Activated naive CD8-positive, alpha-beta T cell (primary cell): ENCODE measurements around the gene SYT13.

Experiments
- H3K27ac Mint-ChIP-seq: one replicate; pipeline ENCODE4 v1.8.0; 2021; ENCODE audit warnings: mixed read lengths
- H3K27me3 Mint-ChIP-seq: one replicate; pipeline ENCODE4 v1.8.0; 2021; ENCODE audit warnings: mixed read lengths
- H3K36me3 Mint-ChIP-seq: one replicate; pipeline ENCODE4 v1.8.0; 2021; ENCODE audit warnings: mixed read lengths
- H3K4me1 Mint-ChIP-seq: one replicate; pipeline ENCODE4 v1.8.0; 2021; ENCODE audit warnings: low read depth, mixed read lengths
- H3K4me3 Mint-ChIP-seq: one replicate; pipeline ENCODE4 v1.8.0; 2021; ENCODE audit warnings: mild to moderate bottlenecking, mixed read lengths
- H3K9me3 Mint-ChIP-seq: one replicate; pipeline ENCODE4 v1.8.0; 2021; ENCODE audit warnings: low read depth, mixed read lengths

The SYT13 gene

GRCh38 chr11:45270946-45271716 is 15.0 kb downstream of the SYT13 start:
- Mint-ChIP-seq H3K27me3 (peaks cover 30% of the 10 kb centered on the region), H3K36me3 (no peaks in the 10 kb centered on the region), H3K9me3 (no peaks in the 10 kb centered on the region), H3K27ac (no peak overlapping the region), H3K4me1 (no peaks in the 10 kb centered on the region), H3K4me3 (no peak overlapping the region)

- Mint-ChIP-seq H3K36me3 (no peaks in the 10 kb centered on the region), H3K27me3 (peaks cover 30% of the 10 kb centered on the region), H3K4me3 (no peak overlapping the region), H3K27ac (no peak overlapping the region), H3K4me1 (no peaks in the 10 kb centered on the region), H3K9me3 (no peaks in the 10 kb centered on the region)
These were observed 16.5 kb downstream of the SYT13 start for GRCh38 chr11:45269678-45270077.

- no peaks in the 10 kb centered on the region for H3K36me3 Mint-ChIP-seq
- H3K9me3 Mint-ChIP-seq, result no peaks in the 10 kb centered on the region
- no peak overlapping the region for H3K27ac Mint-ChIP-seq
These were observed 18.4 kb downstream of the SYT13 start for GRCh38 chr11:45267652-45268299.

GRCh38 chr11:45267052-45267451 is 19.1 kb downstream of the SYT13 start:
- H3K4me3 Mint-ChIP-seq, result no peak overlapping the region
- no peak overlapping the region for H3K27ac Mint-ChIP-seq
- no peaks in the 10 kb centered on the region for H3K4me1 Mint-ChIP-seq
- H3K36me3 Mint-ChIP-seq, result no peaks in the 10 kb centered on the region
- H3K9me3 Mint-ChIP-seq, result no peaks in the 10 kb centered on the region
- H3K27me3 Mint-ChIP-seq, result peaks cover 36% of the 10 kb centered on the region

More at GRCh38 chr11:45267652-45268299, 18.4 kb downstream of the SYT13 start:
- Mint-ChIP-seq H3K27me3 (peaks cover 36% of the 10 kb centered on the region), H3K4me1 (no peaks in the 10 kb centered on the region), H3K4me3 (no peak overlapping the region)

GRCh38 chr11:45266676-45267020 is 19.5 kb downstream of the SYT13 start:
- Mint-ChIP-seq H3K4me1 (no peaks in the 10 kb centered on the region), H3K36me3 (no peaks in the 10 kb centered on the region), H3K9me3 (no peaks in the 10 kb centered on the region), H3K27ac (no peak overlapping the region), H3K27me3 (peaks cover 36% of the 10 kb centered on the region), H3K4me3 (no peak overlapping the region)

GRCh38 chr11:45265969-45266675 is 20.0 kb downstream of the SYT13 start:
- Mint-ChIP-seq H3K27ac (no peak overlapping the region), H3K9me3 (no peaks in the 10 kb centered on the region), H3K36me3 (no peaks in the 10 kb centered on the region), H3K27me3 (peaks cover 32% of the 10 kb centered on the region), H3K4me1 (no peaks in the 10 kb centered on the region), H3K4me3 (no peak overlapping the region)

- Mint-ChIP-seq H3K27ac (no peak overlapping the region), H3K27me3 (peaks cover 33% of the 10 kb centered on the region)
These were observed 21.2 kb downstream of the SYT13 start for GRCh38 chr11:45264839-45265515.

GRCh38 chr11:45263773-45264172 is 22.4 kb downstream of the SYT13 start:
- Mint-ChIP-seq H3K27ac (no peak overlapping the region), H3K4me3 (no peak overlapping the region), H3K4me1 (no peaks in the 10 kb centered on the region), H3K9me3 (no peaks in the 10 kb centered on the region), H3K36me3 (no peaks in the 10 kb centered on the region), H3K27me3 (peaks cover 27% of the 10 kb centered on the region)

More at GRCh38 chr11:45264839-45265515, 21.2 kb downstream of the SYT13 start:
- H3K4me1 Mint-ChIP-seq, result no peaks in the 10 kb centered on the region
- H3K9me3 Mint-ChIP-seq, result no peaks in the 10 kb centered on the region
- H3K36me3 Mint-ChIP-seq, result no peaks in the 10 kb centered on the region
- no peak overlapping the region for H3K4me3 Mint-ChIP-seq

- Mint-ChIP-seq H3K27me3 (peaks cover 24% of the 10 kb centered on the region), H3K27ac (no peak overlapping the region), H3K9me3 (no peaks in the 10 kb centered on the region), H3K4me1 (no peaks in the 10 kb centered on the region), H3K4me3 (no peak overlapping the region), H3K36me3 (no peaks in the 10 kb centered on the region)
These were observed 23.2 kb downstream of the SYT13 start for GRCh38 chr11:45262900-45263299.

GRCh38 chr11:45260071-45260470 is 26.1 kb downstream of the SYT13 start:
- Mint-ChIP-seq H3K27me3 (peaks cover 16% of the 10 kb centered on the region), H3K4me3 (no peak overlapping the region), H3K36me3 (no peaks in the 10 kb centered on the region), H3K27ac (no peak overlapping the region), H3K9me3 (no peaks in the 10 kb centered on the region), H3K4me1 (no peaks in the 10 kb centered on the region)

- H3K4me1 Mint-ChIP-seq, result no peaks in the 10 kb centered on the region
- no peaks in the 10 kb centered on the region for H3K36me3 Mint-ChIP-seq
- H3K9me3 Mint-ChIP-seq, result no peaks in the 10 kb centered on the region
- H3K27ac Mint-ChIP-seq, result no peak overlapping the region
- no peak overlapping the region for H3K4me3 Mint-ChIP-seq
- peaks cover 16% of the 10 kb centered on the region for H3K27me3 Mint-ChIP-seq
These were observed 26.5 kb downstream of the SYT13 start for GRCh38 chr11:45259592-45259991.

GRCh38 chr11:45258982-45259530 is 27.1 kb downstream of the SYT13 start:
- Mint-ChIP-seq H3K27me3 (peaks cover 13% of the 10 kb centered on the region), H3K27ac (no peak overlapping the region), H3K9me3 (no peaks in the 10 kb centered on the region), H3K4me3 (no peak overlapping the region), H3K36me3 (no peaks in the 10 kb centered on the region), H3K4me1 (no peaks in the 10 kb centered on the region)

GRCh38 chr11:45254070-45254469 is 32.1 kb downstream of the SYT13 start:
- H3K36me3 Mint-ChIP-seq, result no peaks in the 10 kb centered on the region
- no peaks in the 10 kb centered on the region for H3K4me1 Mint-ChIP-seq
- H3K27me3 Mint-ChIP-seq, result peaks cover 12% of the 10 kb centered on the region
- H3K9me3 Mint-ChIP-seq, result no peaks in the 10 kb centered on the region
- H3K27ac Mint-ChIP-seq, result no peak overlapping the region
- H3K4me3 Mint-ChIP-seq, result no peak overlapping the region

- H3K9me3 Mint-ChIP-seq, result no peaks in the 10 kb centered on the region
- H3K36me3 Mint-ChIP-seq, result no peaks in the 10 kb centered on the region
- H3K4me3 Mint-ChIP-seq, result no peak overlapping the region
- peaks cover 15% of the 10 kb centered on the region for H3K27me3 Mint-ChIP-seq
- no peaks in the 10 kb centered on the region for H3K4me1 Mint-ChIP-seq
- no peak overlapping the region for H3K27ac Mint-ChIP-seq
These were observed 32.5 kb downstream of the SYT13 start for GRCh38 chr11:45253640-45254039.

GRCh38 chr11:45252877-45253276 is 33.3 kb downstream of the SYT13 start:
- Mint-ChIP-seq H3K4me3 (no peak overlapping the region), H3K27me3 (peaks cover 15% of the 10 kb centered on the region), H3K27ac (no peak overlapping the region), H3K9me3 (no peaks in the 10 kb centered on the region), H3K36me3 (no peaks in the 10 kb centered on the region), H3K4me1 (no peaks in the 10 kb centered on the region)
